Measurements from ENCODE around the gene C5. TPM values are rescaled to one million over a fixed set of nuclear protein-coding genes. Genes with fewer than 3 reads are reported as not detected.

The C5 gene
- polyA plus RNA-seq, 1 of the 3 experiments (the other 2 are of a cell fraction) = 1.8 TPM

DNA sequence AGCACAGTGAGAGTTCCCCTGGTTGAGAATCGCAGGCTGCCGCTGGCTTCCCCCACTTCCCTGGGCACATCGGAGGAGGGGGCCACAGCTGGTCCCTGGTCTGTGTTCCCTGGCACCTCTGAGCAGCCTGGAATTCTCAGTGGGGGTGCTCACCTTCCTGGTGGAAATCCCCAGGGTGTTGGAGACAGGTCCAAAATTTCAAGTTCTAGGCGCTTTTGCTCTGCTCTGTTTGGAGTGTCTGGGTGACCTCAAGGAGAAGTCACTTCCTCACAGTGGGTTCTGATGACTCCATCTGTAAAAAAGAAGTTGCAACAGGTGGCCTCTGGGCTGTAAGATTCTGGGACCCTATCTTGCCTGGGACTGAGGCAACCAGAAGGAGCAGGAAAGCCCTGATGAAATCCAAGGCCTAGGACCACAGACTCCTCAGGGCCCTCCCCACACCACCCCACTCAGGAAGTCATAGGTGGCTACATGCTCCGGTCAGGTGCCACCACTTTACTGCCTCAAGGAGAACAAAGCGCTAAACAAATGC, 123.6 kb downstream of the C5 start, which contains the start of gene TRAF1:
TRAF1 (minus strand) TSS at position 400 of the 532 bp plus-strand sequence. CDS start 721 bp downstream, outside the sequence.
- peak within 1 kb of the TSS; percentile 69 for H2AFZ ChIP-seq (ENCODE audit: low read depth)
- H3K9me2 ChIP-seq = no peaks in the 10 kb centered on the region
- no peaks in the 10 kb centered on the region for H3K9me3 ChIP-seq
- no peak for DNase-seq
- peaks cover 15% of the 10 kb centered on the region for H3F3A ChIP-seq (replicated peaks; ENCODE audit: insufficient read depth)
- no peaks in the 10 kb centered on the region for H3K79me2 ChIP-seq (ENCODE audit: insufficient read depth)
- H3K27me3 ChIP-seq (ENCODE audit: insufficient read depth) = no peaks in the 10 kb centered on the region
- POLR2A ChIA-PET = no interaction called here
- H3K4me3 ChIP-seq (ENCODE audit: low read depth in 2 of 2, low read length in 1 of 2) = no peak within 1 kb of the TSS
- H3K4me2 ChIP-seq = peak within 1 kb of the TSS; percentile 62
- peaks cover 23 to 35% of the 10 kb centered on the region in 2 experiments for H3K4me1 ChIP-seq (ENCODE audit: control insufficient read depth in 1 of 2, insufficient read depth in 2 of 2, low read depth in 1 of 2, low read length in 1 of 2)
- CTCF ChIA-PET = interaction anchor here (6.3 kb wide), 1 partner anchor 9 kb away, joined by 42 read pairs; no protein-coding TSS in a partner anchor
- H3K27ac ChIP-seq (ENCODE audit: low read depth in 2 of 2, low read length in 1 of 2) = peak within 1 kb of the TSS in 1 of 2 experiments; percentile 63; a peak in 2 of 4 replicates
- no peaks in the 10 kb centered on the region for H3K36me3 ChIP-seq (replicated peaks in 1 of 2; ENCODE audit: control insufficient read depth in 1 of 2, insufficient read depth in 2 of 2, low read length in 1 of 2)
- TF ChIP-seq RXRA (IDR thresholded peaks at IDR 0.05; ENCODE audit: borderline replicate concordance, low read depth) = no peak
- TF ChIP-seq, protein P1, sequence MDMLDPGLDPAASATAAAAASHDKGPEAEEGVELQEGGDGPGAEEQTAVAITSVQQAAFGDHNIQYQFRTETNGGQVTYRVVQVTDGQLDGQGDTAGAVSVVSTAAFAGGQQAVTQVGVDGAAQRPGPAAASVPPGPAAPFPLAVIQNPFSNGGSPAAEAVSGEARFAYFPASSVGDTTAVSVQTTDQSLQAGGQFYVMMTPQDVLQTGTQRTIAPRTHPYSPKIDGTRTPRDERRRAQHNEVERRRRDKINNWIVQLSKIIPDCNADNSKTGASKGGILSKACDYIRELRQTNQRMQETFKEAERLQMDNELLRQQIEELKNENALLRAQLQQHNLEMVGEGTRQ (IDR thresholded peaks at IDR 0.05; ENCODE audit: borderline replicate concordance, low read depth, low read length) = no peak
- TF ChIP-seq, protein P2, sequence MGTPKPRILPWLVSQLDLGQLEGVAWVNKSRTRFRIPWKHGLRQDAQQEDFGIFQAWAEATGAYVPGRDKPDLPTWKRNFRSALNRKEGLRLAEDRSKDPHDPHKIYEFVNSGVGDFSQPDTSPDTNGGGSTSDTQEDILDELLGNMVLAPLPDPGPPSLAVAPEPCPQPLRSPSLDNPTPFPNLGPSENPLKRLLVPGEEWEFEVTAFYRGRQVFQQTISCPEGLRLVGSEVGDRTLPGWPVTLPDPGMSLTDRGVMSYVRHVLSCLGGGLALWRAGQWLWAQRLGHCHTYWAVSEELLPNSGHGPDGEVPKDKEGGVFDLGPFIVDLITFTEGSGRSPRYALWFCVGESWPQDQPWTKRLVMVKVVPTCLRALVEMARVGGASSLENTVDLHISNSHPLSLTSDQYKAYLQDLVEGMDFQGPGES (IDR thresholded peaks at IDR 0.05; ENCODE audit: low read depth, low read length) = no peak
- no peak for TF ChIP-seq MEF2A (IDR thresholded peaks at IDR 0.05; ENCODE audit: borderline replicate concordance, low read depth)
- no peak for TF ChIP-seq JUND (IDR thresholded peaks at IDR 0.05)
- peak within 1 kb of the TSS; percentile 61 for H3K9ac ChIP-seq
- 82% methylated on average over 6 of the region's 6 CpGs for WGBS (ENCODE audit: low lambda C conversion rate)
- H4K20me1 ChIP-seq (ENCODE audit: insufficient read depth) = no peaks in the 10 kb centered on the region

DNA sequence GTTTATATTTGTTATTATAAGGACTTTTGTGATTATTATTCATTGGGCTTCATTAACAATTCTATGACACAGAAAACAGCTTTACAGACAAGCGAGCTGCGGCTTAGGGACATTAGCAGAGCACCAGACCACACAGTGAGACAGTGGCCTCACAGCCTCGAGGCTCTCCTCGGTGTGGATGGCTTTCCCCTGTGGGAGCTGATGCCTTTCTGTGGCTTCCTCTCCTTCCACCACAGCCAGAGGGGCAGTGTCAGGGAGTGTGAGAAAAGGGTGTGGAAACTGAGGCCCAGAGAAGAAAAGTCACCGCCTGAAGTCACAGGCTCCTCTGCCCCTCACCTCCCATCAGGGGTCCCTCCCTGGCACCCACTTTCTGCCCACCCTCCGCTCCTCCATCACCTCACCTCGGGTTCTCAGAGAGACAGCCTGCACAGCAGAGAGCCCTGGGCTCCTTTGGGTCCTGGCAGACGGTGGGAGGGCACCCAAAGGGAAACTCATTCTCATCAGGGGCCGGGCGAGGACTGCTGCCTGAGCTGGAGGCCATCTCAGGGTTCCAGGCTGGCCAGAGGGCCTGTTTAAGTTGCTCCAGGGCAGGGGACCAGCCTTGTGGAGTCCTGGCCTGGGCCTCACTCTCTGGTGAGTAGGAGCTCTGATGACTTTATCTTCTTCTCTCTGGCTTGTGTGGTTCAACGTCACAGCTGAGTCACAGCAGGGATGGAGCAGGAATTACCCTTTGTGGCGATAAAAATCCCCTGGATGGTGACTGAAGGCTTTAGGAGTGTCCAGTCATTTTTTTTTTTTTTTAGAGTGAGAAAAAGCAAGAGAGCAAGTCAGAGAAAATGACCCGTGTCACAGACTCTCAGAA, 124.3 kb downstream of the C5 start:
- H3K27ac ChIP-seq (ENCODE audit: low read depth in 2 of 2, low read length in 1 of 2) = peak overlapping the region in 1 of 2 experiments; percentile 63; a peak in 2 of 4 replicates

More for the DNA sequence above, 124.3 kb downstream of the C5 start:
- H3K9me2 ChIP-seq = no peaks in the 10 kb centered on the region
- no peaks in the 10 kb centered on the region for H3K9me3 ChIP-seq
- ChIA-PET CTCF (interaction anchor here (6.3 kb wide), 1 partner anchor 10 kb away, joined by 42 read pairs; no protein-coding TSS in a partner anchor), POLR2A (no interaction called here)
- H3K4me1 ChIP-seq (ENCODE audit: control insufficient read depth in 1 of 2, insufficient read depth in 2 of 2, low read depth in 1 of 2, low read length in 1 of 2) = peaks cover 17 to 37% of the 10 kb centered on the region in 2 experiments
- no peak for DNase-seq
- H3F3A ChIP-seq (replicated peaks; ENCODE audit: insufficient read depth) = peaks cover 8% of the 10 kb centered on the region
- H3K79me2 ChIP-seq (ENCODE audit: insufficient read depth) = no peaks in the 10 kb centered on the region
- H3K27me3 ChIP-seq (ENCODE audit: insufficient read depth) = no peaks in the 10 kb centered on the region
- H3K9ac ChIP-seq = peak overlapping the region; percentile 61
- no peaks in the 10 kb centered on the region for H4K20me1 ChIP-seq (ENCODE audit: insufficient read depth)
- 65% methylated on average over 13 of the region's 13 CpGs for WGBS (ENCODE audit: low lambda C conversion rate)
- peak overlapping the region; percentile 69 for H2AFZ ChIP-seq (ENCODE audit: low read depth)
- TF ChIP-seq FOSL2 (IDR thresholded peaks at IDR 0.05; ENCODE audit: borderline replicate concordance, low read depth) (peak; percentile 71; the same call in 1 of the 2 replicates), JUND (IDR thresholded peaks at IDR 0.05) (peak; percentile 54), MXI1 (IDR thresholded peaks at IDR 0.05; ENCODE audit: low read depth, low read length) (no peak)
- no peak overlapping the region for H3K4me3 ChIP-seq (ENCODE audit: low read depth in 2 of 2, low read length in 1 of 2)
- H3K4me2 ChIP-seq = peak overlapping the region; percentile 62
- H3K36me3 ChIP-seq (replicated peaks in 1 of 2; ENCODE audit: control insufficient read depth in 1 of 2, insufficient read depth in 2 of 2, low read length in 1 of 2) = no peaks in the 10 kb centered on the region

Data from SK-N-SH (cell line).